Testis (tissue), 2 donors: ENCODE results near the gene GABRR2.

Experiments
- POLR2A ChIP-seq: fragments of 450-650 bp; IDR thresholded peaks from one replicate; pipeline ENCODE4 v1.6.1; 2017; ENCODE audit warnings: antibody characterized with exemption, mild to moderate bottlenecking, moderate library complexity
- TF ChIP-seq, protein P1 (sequence below), 3 experiments: fragments of 450-650 bp in 2 of 3; fragments of 200-600 bp in 1 of 3; sonication (generic) in 1 of 3; IDR thresholded peaks; one replicate each; pipeline ENCODE4 v1.5.1; 2016 to 2019; ENCODE audit warnings: antibody characterized with exemption in 3 of 3, mild to moderate bottlenecking in 2 of 3, moderate library complexity in 1 of 3

DNA sequence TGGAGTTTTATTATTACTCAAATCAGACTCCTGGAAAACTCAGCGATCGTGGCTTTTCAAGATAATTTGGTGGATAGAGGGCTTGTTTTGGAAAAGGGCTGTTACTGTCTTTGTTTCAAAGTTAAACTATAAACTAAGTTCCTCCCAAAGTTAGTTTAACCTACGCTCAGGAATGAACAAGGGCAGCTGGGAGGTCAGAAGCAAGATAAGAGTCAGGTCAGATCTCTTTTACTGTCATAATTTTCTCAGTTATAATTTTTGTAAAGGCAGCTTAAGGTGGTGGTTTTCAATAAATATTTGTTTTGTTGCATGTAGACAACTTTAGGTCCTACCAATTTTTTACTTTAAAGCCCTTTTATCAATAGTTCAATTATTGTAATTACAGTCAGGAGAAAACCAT is 9.2 kb upstream of the GABRR2 start:
- no peak for TF ChIP-seq POLR2A
- TF ChIP-seq, protein P1, sequence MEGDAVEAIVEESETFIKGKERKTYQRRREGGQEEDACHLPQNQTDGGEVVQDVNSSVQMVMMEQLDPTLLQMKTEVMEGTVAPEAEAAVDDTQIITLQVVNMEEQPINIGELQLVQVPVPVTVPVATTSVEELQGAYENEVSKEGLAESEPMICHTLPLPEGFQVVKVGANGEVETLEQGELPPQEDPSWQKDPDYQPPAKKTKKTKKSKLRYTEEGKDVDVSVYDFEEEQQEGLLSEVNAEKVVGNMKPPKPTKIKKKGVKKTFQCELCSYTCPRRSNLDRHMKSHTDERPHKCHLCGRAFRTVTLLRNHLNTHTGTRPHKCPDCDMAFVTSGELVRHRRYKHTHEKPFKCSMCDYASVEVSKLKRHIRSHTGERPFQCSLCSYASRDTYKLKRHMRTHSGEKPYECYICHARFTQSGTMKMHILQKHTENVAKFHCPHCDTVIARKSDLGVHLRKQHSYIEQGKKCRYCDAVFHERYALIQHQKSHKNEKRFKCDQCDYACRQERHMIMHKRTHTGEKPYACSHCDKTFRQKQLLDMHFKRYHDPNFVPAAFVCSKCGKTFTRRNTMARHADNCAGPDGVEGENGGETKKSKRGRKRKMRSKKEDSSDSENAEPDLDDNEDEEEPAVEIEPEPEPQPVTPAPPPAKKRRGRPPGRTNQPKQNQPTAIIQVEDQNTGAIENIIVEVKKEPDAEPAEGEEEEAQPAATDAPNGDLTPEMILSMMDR (IDR thresholded peaks at IDR 0.05) = no peak
